Adrenal gland (tissue), 5 donors: Measurements from ENCODE around the gene PRRT2.

Source experiments
- POLR2A ChIP-seq, 2 donors: fragments of 450-650 bp; IDR thresholded peaks; one replicate each; pipeline ENCODE4 v1.6.1; 2017; ENCODE audit warnings: antibody characterized with exemption in 2 of 2, mild to moderate bottlenecking in 2 of 2, moderate library complexity in 1 of 2
- TF ChIP-seq, protein P1 (sequence below), 6 experiments: fragments of 450-650 bp in 4 of 6; fragments of 200-600 bp in 2 of 6; sonication (generic) in 1 of 6; IDR thresholded peaks; 1 replicate in 5 of 6; 2 replicates in 1 of 6; pipeline versions ENCODE4 v1.5.1 to v1.8.0; 2016 to 2021; ENCODE audit warnings: antibody characterized with exemption in 6 of 6, mild to moderate bottlenecking in 2 of 6, moderate library complexity in 1 of 6
- donor health status: DM: no; HTN: no; CAD: no.

DNA sequence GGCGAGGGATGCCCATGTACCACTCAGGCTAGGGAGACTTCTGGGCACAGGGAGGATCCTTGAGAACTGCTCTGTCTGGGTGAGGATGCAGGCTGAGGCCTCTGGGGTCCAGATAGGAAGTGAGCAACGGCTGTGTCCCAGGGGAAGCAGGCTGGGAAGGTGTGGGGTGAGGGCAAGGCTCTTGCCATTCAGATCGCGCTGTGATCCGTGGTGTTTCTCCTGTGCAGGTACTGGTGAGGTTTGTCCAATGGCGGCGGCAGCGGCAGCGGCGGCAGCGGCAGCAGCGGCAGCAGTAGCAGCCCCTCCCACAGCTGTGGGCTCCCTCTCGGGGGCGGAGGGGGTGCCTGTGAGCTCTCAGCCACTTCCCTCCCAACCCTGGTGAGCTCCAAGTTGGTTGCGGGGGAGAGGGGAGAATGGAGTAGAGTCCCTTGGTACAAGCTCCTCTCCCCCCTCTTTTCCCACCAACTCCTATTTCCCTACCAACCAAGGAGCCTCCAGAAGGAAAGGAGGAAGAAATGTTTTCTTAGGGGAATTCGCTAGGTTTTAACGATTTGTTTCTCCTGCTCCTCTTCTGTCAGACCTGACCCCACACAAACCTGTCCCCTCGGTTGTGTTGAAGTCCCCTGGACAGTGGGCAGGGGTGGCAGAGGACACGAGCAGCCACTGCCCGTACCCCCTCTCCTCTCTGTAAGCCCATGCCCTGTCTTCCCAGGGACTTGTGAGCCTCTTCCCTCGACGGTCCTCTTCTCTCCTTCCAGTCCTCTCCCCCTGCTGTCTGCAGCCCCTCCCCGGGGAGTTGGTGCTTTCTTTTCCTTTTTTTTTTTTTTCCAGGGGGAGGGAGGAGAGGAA is 1.9 kb upstream of the PRRT2 start:
- TF ChIP-seq, protein P1, sequence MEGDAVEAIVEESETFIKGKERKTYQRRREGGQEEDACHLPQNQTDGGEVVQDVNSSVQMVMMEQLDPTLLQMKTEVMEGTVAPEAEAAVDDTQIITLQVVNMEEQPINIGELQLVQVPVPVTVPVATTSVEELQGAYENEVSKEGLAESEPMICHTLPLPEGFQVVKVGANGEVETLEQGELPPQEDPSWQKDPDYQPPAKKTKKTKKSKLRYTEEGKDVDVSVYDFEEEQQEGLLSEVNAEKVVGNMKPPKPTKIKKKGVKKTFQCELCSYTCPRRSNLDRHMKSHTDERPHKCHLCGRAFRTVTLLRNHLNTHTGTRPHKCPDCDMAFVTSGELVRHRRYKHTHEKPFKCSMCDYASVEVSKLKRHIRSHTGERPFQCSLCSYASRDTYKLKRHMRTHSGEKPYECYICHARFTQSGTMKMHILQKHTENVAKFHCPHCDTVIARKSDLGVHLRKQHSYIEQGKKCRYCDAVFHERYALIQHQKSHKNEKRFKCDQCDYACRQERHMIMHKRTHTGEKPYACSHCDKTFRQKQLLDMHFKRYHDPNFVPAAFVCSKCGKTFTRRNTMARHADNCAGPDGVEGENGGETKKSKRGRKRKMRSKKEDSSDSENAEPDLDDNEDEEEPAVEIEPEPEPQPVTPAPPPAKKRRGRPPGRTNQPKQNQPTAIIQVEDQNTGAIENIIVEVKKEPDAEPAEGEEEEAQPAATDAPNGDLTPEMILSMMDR (IDR thresholded peaks at IDR 0.05): no peak
- TF ChIP-seq POLR2A (IDR thresholded peaks at IDR 0.05): peak in 1 of 2 donors; percentile 5
